CD4-positive, alpha-beta T cell (primary cell): Measurements from ENCODE around the gene NQO2. TPM values are rescaled to one million over a fixed set of nuclear protein-coding genes. Genes with fewer than 3 reads are reported as not detected.
A peak's percentile ranks its signal among the peaks of the same experiment; 100 is the strongest.

Experiments used
- ATAC-seq: fragments of 200-7000 bp; cut with Tn5 transposase; one replicate; pipeline ENCODE4 v1.10.0; 2022; ENCODE audit warnings: mild to moderate bottlenecking; ENCODE audit not compliant: poor library complexity
- CTCF ChIA-PET: fragments of 350-600 bp; sonication (Branson Sonifier 250); formaldehyde crosslinking; loops from one replicate; lab custom pipeline; 2021; ENCODE audit warnings: antibody characterized with exemption, inconsistent platforms; lab: Charles Lee
- POLR2A ChIA-PET: fragments of 350-600 bp; sonication (Branson Sonifier 250); formaldehyde crosslinking; loops from one replicate; lab custom pipeline; 2021; ENCODE audit warnings: antibody characterized with exemption, inconsistent platforms; lab: Charles Lee
- DNase-seq, 14 experiments: peaks; one replicate each; pipeline ENCODE4 v3.0.0-alpha.2; 2013 to 2020; ENCODE audit warnings: mixed read lengths in 2 of 14
- H3K27ac ChIP-seq, 2 donors: one replicate each; pipeline versions ENCODE4 v1.5.1 to v1.7.0; 2013; ENCODE audit warnings: low read length in 2 of 2, low read depth in 1 of 2, mild to moderate bottlenecking in 1 of 2
- H3K27me3 ChIP-seq, 2 experiments: 1 replicate in 1 of 2; 2 replicates in 1 of 2; pipeline versions ENCODE4 v1.6.1 to v1.7.0; 2013; ENCODE audit warnings: low read length in 2 of 2, control low read depth in 1 of 2, mild to moderate bottlenecking in 1 of 2, moderate library complexity in 1 of 2; ENCODE audit not compliant: insufficient read depth in 2 of 2, control insufficient read depth in 1 of 2
- H3K36me3 ChIP-seq: one replicate; pipeline ENCODE4 v1.6.1; 2013; ENCODE audit warnings: low read length, control low read depth; ENCODE audit not compliant: insufficient read depth
- H3K4me1 ChIP-seq: one replicate; pipeline ENCODE4 v1.6.1; 2013; ENCODE audit warnings: low read length, control low read depth; ENCODE audit not compliant: insufficient read depth
- H3K4me3 ChIP-seq: one replicate; pipeline ENCODE4 v1.5.1; 2013; ENCODE audit warnings: mild to moderate bottlenecking, low read length, moderate library complexity
- H3K9me3 ChIP-seq, 2 experiments: 1 replicate in 1 of 2; 2 replicates in 1 of 2; pipeline versions ENCODE4 v1.6.1 to v1.7.0; 2013; ENCODE audit warnings: low read length in 2 of 2, mild to moderate bottlenecking in 2 of 2, control low read depth in 1 of 2, moderate library complexity in 1 of 2; ENCODE audit not compliant: control insufficient read depth in 1 of 2, insufficient read depth in 1 of 2
- H3K27ac Mint-ChIP-seq: one replicate; pipeline ENCODE4 v1.8.0; 2020; ENCODE audit warnings: mixed read lengths
- H3K27me3 Mint-ChIP-seq: one replicate; pipeline ENCODE4 v1.8.0; 2021; ENCODE audit warnings: mixed read lengths
- H3K36me3 Mint-ChIP-seq: one replicate; pipeline ENCODE4 v1.8.0; 2021; ENCODE audit warnings: low read depth, mixed read lengths
- H3K4me1 Mint-ChIP-seq: one replicate; pipeline ENCODE4 v1.8.0; 2021; ENCODE audit warnings: low read depth, mixed read lengths
- H3K4me3 Mint-ChIP-seq: one replicate; pipeline ENCODE4 v1.8.0; 2020; ENCODE audit warnings: mild to moderate bottlenecking, mixed read lengths
- H3K9me3 Mint-ChIP-seq: one replicate; pipeline ENCODE4 v1.8.0; 2020; ENCODE audit warnings: mixed read lengths
- intact Hi-C, 2 experiments: fragments of 100-400 bp; cut with DNase I in 1 of 2; cut with micrococcal nuclease in 1 of 2; formaldehyde crosslinking; loops; one replicate each; pipeline versions ENCODE4 v1.15.1 to v1.9.0; 2023 to 2025; cut with DNase I, micrococcal nuclease
- total RNA-seq, 174 experiments: library from RNA in 2 of 174; stranded (reverse) in 2 of 174; gene quantifications; one replicate each; pipeline ENCODE4 v1.2.3 and lab custom pipeline; 2021 to 2026
- TF ChIP-seq, protein P1 (sequence below): fragments of 200-600 bp; IDR thresholded peaks from one replicate; pipeline ENCODE4 v1.8.0; 2022; ENCODE audit warnings: antibody characterized with exemption, mild to moderate bottlenecking

Gene NQO2
- total RNA-seq, 2 experiments from 2014 or later = 6.7 to 7.7 TPM

DNA sequence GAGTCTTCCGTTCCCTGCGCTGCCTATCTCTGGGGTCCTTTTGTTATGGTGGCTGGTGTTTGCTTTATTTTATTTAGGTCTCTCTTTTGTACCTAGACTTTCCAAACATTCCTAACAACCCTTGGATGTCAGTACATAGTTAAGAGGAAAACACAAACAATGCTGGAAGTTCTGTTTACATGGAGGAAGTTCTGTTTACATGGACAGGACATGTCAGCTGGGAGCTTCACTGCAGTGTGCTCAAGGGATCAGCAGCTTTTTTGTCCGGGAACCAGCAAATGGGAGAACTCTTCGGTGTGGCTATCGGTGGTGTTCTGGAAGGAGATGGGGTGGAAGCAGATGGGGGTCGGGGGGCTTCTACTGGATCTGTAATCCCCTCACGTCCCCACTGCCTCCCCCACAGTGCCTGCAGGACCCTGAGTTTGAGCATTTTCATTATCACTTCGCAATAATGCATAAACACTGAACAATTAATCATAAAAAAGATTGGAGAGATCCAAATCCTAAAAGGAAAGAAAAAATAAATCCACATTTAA lies 31.0 kb upstream of the NQO2 start:
- H3K4me3 ChIP-seq = no peak overlapping the region
- Mint-ChIP-seq H3K27me3 (peaks cover 20% of the 10 kb centered on the region), H3K9me3 (no peaks in the 10 kb centered on the region), H3K4me3 (peak overlapping the region; percentile 49), H3K4me1 (peaks cover 22% of the 10 kb centered on the region), H3K36me3 (no peaks in the 10 kb centered on the region), H3K27ac (no peak overlapping the region)
- ChIA-PET CTCF (no interaction called here), POLR2A (interaction anchor here (0.8 to 1.0 kb wide), 2 partner anchors 29 to 112 kb away, joined by 3 read pairs; no protein-coding TSS in a partner anchor)
- H3K27ac ChIP-seq = no peak overlapping the region
- intact Hi-C loops = no loop called here
- ATAC-seq (no peak), DNase-seq (no peak)
- H3K27me3 ChIP-seq = no peaks in the 10 kb centered on the region
- H3K9me3 ChIP-seq = no peaks in the 10 kb centered on the region
- TF ChIP-seq, protein P1, sequence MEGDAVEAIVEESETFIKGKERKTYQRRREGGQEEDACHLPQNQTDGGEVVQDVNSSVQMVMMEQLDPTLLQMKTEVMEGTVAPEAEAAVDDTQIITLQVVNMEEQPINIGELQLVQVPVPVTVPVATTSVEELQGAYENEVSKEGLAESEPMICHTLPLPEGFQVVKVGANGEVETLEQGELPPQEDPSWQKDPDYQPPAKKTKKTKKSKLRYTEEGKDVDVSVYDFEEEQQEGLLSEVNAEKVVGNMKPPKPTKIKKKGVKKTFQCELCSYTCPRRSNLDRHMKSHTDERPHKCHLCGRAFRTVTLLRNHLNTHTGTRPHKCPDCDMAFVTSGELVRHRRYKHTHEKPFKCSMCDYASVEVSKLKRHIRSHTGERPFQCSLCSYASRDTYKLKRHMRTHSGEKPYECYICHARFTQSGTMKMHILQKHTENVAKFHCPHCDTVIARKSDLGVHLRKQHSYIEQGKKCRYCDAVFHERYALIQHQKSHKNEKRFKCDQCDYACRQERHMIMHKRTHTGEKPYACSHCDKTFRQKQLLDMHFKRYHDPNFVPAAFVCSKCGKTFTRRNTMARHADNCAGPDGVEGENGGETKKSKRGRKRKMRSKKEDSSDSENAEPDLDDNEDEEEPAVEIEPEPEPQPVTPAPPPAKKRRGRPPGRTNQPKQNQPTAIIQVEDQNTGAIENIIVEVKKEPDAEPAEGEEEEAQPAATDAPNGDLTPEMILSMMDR = no peak
- H3K4me1 ChIP-seq = peaks cover 17% of the 10 kb centered on the region
- H3K36me3 ChIP-seq = no peaks in the 10 kb centered on the region

DNA sequence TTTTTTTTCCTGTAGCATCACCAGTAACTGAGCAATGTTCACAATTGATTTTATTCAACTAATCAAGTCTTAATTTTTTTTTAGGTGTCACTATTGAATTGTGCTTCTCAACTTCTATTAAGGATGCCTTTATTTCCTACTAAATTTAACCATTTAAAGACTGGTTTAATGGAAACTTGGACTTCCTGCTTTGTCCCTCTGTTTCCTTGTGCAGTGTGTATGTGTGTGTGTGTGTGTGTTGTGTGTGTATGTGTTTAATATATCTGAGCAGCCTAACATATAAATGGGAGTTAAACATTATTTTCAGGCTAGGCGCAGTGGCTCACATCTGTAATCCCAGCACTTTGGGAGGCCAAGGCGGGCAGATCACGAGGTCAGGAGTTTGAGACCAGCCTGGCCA lies 30.1 kb upstream of the NQO2 start:
- no peak for DNase-seq
- Histone ChIP-seq H3K27me3 (no peaks in the 10 kb centered on the region), H3K9me3 (no peaks in the 10 kb centered on the region), H3K27ac (no peak overlapping the region), H3K36me3 (no peaks in the 10 kb centered on the region), H3K4me1 (peaks cover 17% of the 10 kb centered on the region), H3K4me3 (no peak overlapping the region)
- Mint-ChIP-seq H3K36me3 (no peaks in the 10 kb centered on the region), H3K4me3 (peak overlapping the region; percentile 81), H3K9me3 (no peaks in the 10 kb centered on the region), H3K4me1 (peaks cover 22% of the 10 kb centered on the region), H3K27ac (peak overlapping the region; percentile 68), H3K27me3 (peaks cover 26% of the 10 kb centered on the region)
- ChIA-PET CTCF (no interaction called here), POLR2A (interaction anchor here (0.8 kb wide), 1 partner anchor 113 kb away, joined by 3 read pairs; no protein-coding TSS in a partner anchor)
- no peak for ATAC-seq
- TF ChIP-seq, protein P1 = no peak
- intact Hi-C loops = no loop called here

DNA sequence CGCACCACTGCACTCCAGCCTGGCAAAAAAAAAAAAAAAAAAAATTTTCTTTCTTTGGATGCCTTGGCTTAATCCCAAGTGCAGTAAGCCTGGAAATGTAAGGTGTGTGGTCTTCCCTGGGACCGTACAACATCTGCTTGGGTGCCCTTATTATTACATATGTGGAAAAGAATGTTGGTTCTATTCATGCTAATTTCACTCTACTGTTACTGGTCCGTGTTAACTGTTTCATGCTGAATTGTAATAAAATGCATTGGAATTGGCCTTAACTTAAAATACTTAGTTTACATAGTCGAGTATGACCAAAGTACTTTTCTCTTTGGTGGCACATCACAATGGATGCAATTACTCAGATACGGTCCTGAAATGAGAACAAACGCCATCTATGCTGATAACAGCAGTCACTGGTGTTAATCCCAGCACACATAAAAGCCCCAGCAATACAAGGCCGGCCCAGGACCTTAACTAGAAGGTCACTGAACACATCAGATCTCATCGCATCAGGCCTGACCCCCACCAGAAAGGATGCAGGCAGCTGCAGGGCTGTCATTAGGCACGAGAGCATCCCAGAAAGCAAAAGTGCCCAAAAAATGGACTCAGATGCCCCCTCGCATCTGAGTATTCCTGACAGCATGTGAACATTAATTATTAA lies 29.5 kb upstream of the NQO2 start:
- no peaks in the 10 kb centered on the region for H3K27me3 ChIP-seq
- no peaks in the 10 kb centered on the region for H3K36me3 Mint-ChIP-seq
- H3K9me3 ChIP-seq = no peaks in the 10 kb centered on the region
- peaks cover 26% of the 10 kb centered on the region for H3K27me3 Mint-ChIP-seq
- peak overlapping the region; percentile 93 for H3K4me3 Mint-ChIP-seq
- H3K36me3 ChIP-seq = no peaks in the 10 kb centered on the region
- H3K4me1 ChIP-seq = peaks cover 17% of the 10 kb centered on the region
- no peaks in the 10 kb centered on the region for H3K9me3 Mint-ChIP-seq
- TF ChIP-seq, protein P1 = no peak
- H3K27ac Mint-ChIP-seq = peak overlapping the region; percentile 84
- ChIA-PET POLR2A (no interaction called here), CTCF (no interaction called here)
- H3K4me3 ChIP-seq = peak overlapping the region; percentile 56
- H3K27ac ChIP-seq = no peak overlapping the region
- peaks cover 22% of the 10 kb centered on the region for H3K4me1 Mint-ChIP-seq
- intact Hi-C loops = no loop called here
- DNase-seq (no peak), ATAC-seq (no peak)
